ENCODE data around the gene ADGRL1.

ADGRL1 gene

DNA sequence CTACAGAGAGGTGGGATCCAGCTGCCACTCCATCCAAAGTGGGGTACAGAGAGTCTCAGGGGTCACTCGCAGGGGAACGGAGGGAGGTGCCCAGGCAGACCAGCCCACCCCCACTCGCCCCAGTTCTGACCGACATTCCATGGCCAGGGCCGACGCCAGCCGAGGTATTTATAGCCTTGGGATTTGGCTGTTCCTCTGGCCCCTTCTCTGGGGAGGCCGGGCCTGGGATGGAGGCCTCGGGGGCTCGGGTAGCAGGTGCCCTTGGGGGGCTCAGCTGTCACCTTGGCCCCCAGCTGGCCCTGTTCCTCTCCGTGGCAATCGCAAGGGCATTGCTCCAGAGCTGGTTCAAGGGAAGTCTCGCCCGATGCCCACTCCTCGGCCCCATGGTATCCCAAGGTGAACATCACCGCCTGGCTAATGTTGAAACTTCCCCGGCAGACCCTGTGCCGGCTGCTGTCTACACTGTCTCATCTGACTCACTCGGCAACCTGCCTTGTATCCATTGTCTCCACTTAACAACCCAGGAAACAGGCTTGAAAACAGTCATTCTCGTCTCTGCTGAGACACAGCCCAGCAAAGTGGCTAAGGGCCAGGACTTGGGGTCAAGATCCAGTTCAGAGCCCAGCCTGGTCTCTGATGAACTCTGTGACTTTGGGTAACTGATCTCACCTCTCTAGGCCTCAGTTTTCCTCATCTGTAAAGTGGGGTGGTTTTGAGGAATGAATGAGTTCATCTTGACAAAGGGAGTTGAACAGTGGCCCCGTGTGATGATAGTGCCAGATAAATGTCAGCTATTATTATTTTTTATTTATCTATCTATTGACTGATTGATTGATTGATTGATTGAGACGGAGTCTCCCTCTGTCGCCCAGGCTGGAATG lies 98.1 kb downstream of the ADGRL1 start:
- no peak for DNase-seq

DNA sequence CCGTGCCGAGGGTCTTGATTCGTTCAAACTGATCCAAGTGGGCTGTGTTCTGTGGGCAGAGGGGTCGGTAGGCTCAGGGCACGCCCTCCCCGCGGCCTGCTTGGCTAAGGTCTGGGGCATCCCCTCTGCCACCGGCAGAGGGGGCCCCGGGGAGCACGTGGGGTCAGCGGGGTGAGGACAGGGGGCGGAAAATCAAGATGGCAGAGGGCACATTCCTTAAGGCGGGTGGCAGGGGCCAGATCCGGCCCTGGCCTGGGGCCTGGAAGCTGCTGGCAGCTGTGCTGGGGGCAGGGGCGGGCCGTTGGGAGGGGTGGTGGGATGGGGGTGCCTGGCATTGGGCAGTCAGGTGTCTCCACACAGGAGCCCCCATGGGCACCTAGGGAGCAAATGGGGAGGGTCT lies 99.1 kb downstream of the ADGRL1 start:
- DNase-seq = no peak

DNA sequence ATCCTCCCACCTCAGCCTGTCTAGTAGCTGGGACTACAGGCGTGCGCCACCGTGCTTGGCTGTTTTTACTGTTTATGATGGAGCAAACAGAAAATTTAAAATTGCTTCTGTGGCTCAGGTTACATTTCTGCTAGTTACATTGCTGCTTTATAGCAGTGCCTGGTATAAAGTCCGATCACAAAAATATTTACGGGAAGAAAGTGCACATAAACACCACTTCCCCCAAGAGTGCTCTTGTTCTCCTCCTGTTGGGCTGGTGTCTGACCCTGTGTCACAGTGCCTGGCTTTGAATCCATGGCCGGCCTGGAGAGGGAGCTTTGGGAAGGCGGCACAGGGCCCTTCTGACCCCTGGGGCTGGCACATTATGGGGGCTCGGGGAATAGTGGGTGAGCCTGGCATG lies 100.3 kb downstream of the ADGRL1 start:
- DNase-seq = no peak

DNA sequence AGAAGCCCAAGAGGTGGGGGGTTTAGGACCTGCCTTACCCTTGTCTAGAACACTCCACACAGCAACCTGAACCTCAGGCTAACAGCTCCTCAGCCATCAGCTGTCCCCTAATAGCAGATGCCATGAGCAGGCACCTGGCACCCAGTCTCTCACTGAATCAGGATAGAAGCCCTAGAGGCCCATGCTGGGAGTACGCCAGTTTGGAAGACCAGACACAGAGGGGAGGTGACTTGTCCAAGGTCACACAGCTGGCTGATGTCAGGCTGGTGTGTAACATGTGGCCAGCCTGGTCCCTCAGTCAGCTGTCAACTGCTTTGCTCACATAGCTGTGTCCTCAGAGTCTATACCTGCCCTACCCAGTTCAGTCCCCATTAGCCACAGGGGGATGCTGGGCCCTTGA lies 102.7 kb downstream of the ADGRL1 start:
- DNase-seq = no peak

GRCh38 chr19:14102756-14103155 lies 103.2 kb downstream of the ADGRL1 start:
- no peak for DNase-seq

DNA sequence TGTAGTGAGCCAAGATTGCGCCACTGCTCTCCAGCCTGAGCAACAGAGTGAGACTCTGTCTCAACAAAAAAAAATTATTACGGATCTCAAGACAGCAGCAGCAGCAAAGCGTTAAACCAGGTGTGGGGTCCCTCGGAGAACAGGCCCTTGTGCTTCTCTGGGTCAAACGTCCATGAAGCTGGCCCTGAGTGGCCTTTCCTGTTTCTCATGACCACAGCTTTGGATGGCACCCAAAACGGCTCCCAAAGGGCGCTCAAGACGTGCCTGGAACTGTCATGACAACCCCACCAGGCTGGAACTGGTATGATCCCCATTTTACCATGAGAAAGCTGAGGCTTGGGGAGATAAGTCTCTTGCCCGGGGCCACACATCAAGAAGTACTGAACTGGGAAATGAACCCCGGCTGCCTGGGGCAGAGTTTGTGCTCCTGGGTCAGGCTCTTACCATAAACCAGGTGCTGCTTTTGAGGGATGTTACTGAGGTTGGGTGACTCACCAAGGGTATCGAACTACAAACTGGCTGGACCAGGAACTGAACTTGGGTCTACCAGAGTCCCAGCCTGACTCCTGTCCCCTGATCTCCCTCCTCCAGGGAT lies 103.8 kb downstream of the ADGRL1 start:
- no peak for DNase-seq

DNA sequence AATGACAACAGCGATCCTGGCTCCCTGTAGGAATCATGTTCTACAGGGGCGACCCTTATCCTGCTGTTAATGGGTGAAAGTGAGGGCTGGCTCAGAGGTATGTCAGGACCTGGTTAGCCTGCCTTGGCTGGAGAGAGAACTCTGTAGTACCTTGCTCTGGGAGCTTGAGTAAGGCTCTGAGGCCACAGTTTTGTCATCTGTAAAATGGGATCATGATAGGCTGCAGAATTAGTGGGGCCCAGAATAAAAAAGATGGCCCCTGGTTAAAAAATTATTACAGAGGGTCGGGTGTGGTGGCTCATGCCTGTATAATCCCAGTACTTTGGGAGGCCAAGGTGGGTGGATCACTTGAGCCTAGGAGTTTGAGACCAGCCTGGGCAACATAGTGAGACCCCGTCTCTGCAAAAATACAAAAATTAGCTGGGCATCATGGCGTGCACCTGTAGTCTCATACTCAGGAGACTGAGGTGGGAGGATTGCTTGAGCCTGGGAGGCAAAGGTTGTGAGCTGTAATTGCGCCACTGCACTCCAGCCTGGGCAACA lies 104.9 kb downstream of the ADGRL1 start:
- DNase-seq = no peak
